Measurements from ENCODE around the gene FUBP3. TPM values are rescaled to one million over a fixed set of nuclear protein-coding genes. Genes with fewer than 3 reads are reported as not detected.
"Not testable (repeated sequence)": the region's sequence is repeated elsewhere in the genome, so short reads cannot be mapped to it uniquely, and the experiment has no call there.

The FUBP3 gene
- total and polyA plus RNA-seq, 2 experiments from 2014 or later = 42.5 to 74.8 TPM

DNA sequence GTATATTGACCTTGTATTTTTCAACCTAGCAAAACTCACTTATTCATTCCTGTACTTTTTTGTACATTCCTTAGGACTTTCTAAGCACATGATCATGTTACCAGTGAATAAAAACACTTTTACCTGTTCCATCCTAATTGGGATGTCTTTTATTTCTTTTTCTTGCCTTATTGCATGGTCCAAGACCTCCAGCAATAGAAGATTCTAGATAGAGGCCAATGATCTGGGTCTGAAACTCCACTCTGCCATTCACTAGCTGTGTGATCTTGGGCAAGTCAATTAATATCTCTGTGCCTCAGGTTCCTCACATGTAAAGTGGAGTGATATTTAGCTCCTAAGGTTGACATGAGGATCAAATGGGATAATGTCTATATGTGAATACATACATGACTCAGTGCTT is 105.7 kb downstream of the FUBP3 start (continued):
- TF ChIP-seq, protein P1, sequence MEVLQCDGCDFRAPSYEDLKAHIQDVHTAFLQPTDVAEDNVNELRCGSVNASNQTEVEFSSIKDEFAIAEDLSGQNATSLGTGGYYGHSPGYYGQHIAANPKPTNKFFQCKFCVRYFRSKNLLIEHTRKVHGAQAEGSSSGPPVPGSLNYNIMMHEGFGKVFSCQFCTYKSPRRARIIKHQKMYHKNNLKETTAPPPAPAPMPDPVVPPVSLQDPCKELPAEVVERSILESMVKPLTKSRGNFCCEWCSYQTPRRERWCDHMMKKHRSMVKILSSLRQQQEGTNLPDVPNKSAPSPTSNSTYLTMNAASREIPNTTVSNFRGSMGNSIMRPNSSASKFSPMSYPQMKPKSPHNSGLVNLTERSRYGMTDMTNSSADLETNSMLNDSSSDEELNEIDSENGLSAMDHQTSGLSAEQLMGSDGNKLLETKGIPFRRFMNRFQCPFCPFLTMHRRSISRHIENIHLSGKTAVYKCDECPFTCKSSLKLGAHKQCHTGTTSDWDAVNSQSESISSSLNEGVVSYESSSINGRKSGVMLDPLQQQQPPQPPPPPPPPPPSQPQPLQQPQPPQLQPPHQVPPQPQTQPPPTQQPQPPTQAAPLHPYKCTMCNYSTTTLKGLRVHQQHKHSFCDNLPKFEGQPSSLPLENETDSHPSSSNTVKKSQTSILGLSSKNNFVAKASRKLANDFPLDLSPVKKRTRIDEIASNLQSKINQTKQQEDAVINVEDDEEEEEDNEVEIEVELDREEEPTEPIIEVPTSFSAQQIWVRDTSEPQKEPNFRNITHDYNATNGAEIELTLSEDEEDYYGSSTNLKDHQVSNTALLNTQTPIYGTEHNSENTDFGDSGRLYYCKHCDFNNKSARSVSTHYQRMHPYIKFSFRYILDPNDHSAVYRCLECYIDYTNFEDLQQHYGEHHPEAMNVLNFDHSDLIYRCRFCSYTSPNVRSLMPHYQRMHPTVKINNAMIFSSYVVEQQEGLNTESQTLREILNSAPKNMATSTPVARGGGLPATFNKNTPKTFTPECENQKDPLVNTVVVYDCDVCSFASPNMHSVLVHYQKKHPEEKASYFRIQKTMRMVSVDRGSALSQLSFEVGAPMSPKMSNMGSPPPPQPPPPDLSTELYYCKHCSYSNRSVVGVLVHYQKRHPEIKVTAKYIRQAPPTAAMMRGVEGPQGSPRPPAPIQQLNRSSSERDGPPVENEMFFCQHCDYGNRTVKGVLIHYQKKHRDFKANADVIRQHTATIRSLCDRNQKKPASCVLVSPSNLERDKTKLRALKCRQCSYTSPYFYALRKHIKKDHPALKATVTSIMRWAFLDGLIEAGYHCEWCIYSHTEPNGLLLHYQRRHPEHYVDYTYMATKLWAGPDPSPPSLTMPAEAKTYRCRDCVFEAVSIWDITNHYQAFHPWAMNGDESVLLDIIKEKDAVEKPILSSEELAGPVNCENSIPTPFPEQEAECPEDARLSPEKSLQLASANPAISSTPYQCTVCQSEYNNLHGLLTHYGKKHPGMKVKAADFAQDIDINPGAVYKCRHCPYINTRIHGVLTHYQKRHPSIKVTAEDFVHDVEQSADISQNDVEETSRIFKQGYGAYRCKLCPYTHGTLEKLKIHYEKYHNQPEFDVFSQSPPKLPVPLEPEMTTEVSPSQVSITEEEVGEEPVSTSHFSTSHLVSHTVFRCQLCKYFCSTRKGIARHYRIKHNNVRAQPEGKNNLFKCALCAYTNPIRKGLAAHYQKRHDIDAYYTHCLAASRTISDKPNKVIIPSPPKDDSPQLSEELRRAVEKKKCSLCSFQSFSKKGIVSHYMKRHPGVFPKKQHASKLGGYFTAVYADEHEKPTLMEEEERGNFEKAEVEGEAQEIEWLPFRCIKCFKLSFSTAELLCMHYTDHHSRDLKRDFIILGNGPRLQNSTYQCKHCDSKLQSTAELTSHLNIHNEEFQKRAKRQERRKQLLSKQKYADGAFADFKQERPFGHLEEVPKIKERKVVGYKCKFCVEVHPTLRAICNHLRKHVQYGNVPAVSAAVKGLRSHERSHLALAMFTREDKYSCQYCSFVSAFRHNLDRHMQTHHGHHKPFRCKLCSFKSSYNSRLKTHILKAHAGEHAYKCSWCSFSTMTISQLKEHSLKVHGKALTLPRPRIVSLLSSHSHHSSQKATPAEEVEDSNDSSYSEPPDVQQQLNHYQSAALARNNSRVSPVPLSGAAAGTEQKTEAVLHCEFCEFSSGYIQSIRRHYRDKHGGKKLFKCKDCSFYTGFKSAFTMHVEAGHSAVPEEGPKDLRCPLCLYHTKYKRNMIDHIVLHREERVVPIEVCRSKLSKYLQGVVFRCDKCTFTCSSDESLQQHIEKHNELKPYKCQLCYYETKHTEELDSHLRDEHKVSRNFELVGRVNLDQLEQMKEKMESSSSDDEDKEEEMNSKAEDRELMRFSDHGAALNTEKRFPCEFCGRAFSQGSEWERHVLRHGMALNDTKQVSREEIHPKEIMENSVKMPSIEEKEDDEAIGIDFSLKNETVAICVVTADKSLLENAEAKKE (CRISPR knock-in tag; IDR thresholded peaks at IDR 0.05) = no peak
- TF ChIP-seq ZNF331 (CRISPR knock-in tag; IDR thresholded peaks at IDR 0.05; ENCODE audit: low read depth) (no peak), EZH2 (IDR thresholded peaks at IDR 0.05; ENCODE audit: low read depth, unreplicated experiment) (no peak), EZH2phosphoT487 (IDR thresholded peaks at IDR 0.05; ENCODE audit: unreplicated experiment) (no peak)
- TF ChIP-seq, protein P2, sequence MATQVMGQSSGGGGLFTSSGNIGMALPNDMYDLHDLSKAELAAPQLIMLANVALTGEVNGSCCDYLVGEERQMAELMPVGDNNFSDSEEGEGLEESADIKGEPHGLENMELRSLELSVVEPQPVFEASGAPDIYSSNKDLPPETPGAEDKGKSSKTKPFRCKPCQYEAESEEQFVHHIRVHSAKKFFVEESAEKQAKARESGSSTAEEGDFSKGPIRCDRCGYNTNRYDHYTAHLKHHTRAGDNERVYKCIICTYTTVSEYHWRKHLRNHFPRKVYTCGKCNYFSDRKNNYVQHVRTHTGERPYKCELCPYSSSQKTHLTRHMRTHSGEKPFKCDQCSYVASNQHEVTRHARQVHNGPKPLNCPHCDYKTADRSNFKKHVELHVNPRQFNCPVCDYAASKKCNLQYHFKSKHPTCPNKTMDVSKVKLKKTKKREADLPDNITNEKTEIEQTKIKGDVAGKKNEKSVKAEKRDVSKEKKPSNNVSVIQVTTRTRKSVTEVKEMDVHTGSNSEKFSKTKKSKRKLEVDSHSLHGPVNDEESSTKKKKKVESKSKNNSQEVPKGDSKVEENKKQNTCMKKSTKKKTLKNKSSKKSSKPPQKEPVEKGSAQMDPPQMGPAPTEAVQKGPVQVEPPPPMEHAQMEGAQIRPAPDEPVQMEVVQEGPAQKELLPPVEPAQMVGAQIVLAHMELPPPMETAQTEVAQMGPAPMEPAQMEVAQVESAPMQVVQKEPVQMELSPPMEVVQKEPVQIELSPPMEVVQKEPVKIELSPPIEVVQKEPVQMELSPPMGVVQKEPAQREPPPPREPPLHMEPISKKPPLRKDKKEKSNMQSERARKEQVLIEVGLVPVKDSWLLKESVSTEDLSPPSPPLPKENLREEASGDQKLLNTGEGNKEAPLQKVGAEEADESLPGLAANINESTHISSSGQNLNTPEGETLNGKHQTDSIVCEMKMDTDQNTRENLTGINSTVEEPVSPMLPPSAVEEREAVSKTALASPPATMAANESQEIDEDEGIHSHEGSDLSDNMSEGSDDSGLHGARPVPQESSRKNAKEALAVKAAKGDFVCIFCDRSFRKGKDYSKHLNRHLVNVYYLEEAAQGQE (IDR thresholded peaks at IDR 0.05; ENCODE audit: unreplicated experiment) = no peak
- TF ChIP-seq, protein P3, sequence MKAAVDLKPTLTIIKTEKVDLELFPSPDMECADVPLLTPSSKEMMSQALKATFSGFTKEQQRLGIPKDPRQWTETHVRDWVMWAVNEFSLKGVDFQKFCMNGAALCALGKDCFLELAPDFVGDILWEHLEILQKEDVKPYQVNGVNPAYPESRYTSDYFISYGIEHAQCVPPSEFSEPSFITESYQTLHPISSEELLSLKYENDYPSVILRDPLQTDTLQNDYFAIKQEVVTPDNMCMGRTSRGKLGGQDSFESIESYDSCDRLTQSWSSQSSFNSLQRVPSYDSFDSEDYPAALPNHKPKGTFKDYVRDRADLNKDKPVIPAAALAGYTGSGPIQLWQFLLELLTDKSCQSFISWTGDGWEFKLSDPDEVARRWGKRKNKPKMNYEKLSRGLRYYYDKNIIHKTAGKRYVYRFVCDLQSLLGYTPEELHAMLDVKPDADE (IDR thresholded peaks at IDR 0.05) = no peak

DNA sequence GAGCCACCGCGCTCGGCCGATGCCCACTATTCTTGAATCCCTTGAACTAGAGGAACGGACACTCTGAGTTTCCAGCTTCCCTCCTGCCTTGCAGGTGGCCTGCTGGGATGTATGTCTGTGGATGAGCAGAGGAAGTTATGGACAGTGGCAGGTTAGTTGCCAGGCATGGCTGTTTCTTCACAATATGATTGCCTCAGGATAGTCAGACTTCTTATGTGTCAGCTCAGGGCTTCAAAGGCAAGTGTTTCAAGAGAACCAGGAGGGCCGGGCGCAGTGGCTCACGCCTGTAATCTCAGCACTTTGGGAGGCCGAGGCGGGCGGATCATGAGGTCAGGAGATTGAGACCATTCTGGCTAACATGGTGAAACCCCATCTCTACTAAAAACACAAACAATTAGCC is 106.6 kb downstream of the FUBP3 start:
- H4K20me1 ChIP-seq (replicated peaks; ENCODE audit: insufficient read depth); H3K36me3 Mint-ChIP-seq (ENCODE audit: low read depth); DNase-seq (ENCODE audit: low spot score); H3K36me3 ChIP-seq (ENCODE audit: insufficient read depth); H2AFZ ChIP-seq; H3K9me2 ChIP-seq (ENCODE audit: insufficient read depth); H3K27ac ChIP-seq (ENCODE audit: low read depth); H3K4me2 ChIP-seq; H3F3A ChIP-seq (replicated peaks; ENCODE audit: low read depth); H3K4me3 Mint-ChIP-seq; H3K79me2 ChIP-seq (replicated peaks; ENCODE audit: insufficient read depth); H3K4me3 ChIP-seq; ATAC-seq; H3K4me1 ChIP-seq (ENCODE audit: insufficient read depth); H3K27ac Mint-ChIP-seq: not testable (repeated sequence)
- peaks cover 16% of the 10 kb centered on the region for H3K27me3 ChIP-seq (ENCODE audit: insufficient read depth)
- H3K4me1 Mint-ChIP-seq = peaks cover 10% of the 10 kb centered on the region
- H3K27me3 Mint-ChIP-seq (ENCODE audit: insufficient read depth, low read depth, poor library complexity) = peaks cover 18% of the 10 kb centered on the region
- peaks cover 15% of the 10 kb centered on the region; the same call in 2 of the 3 replicates for H3K9me3 Mint-ChIP-seq
